GM12891 (cell line): ENCODE results near the gene SYNDIG1.

ENCODE experiments used
- DNase-seq: peaks from one replicate; pipeline ENCODE4 v3.0.0; 2011; ENCODE audit warnings: low spot score; ENCODE audit not compliant: insufficient read length
- FAIRE-seq: peaks from 2 replicates; lab custom pipeline; 2011; peaks lifted over from hg19 to GRCh38; lab: Jason Lieb, UNC
- PAX5 ChIP-seq: IDR thresholded peaks from 2 replicates; pipeline ENCODE4 v1.6.1; 2011; ENCODE audit warnings: low read length, moderate library complexity, mild to moderate bottlenecking; ENCODE audit not compliant: insufficient read depth, severe bottlenecking
- POLR2A ChIP-seq: IDR thresholded peaks from 2 replicates; pipeline ENCODE4 v1.6.1; 2011; ENCODE audit warnings: low read depth, low read length, control low read depth
- POLR2AphosphoS5 ChIP-seq: IDR thresholded peaks from 2 replicates; pipeline ENCODE4 v1.6.1; 2011; ENCODE audit warnings: low read depth, low read length, control low read depth
- POU2F2 ChIP-seq: IDR thresholded peaks from 2 replicates; pipeline ENCODE4 v1.6.1; 2011; ENCODE audit warnings: low read depth, mild to moderate bottlenecking, control low read depth, low read length, moderate library complexity
- SPI1 ChIP-seq: IDR thresholded peaks from 2 replicates; pipeline ENCODE4 v1.6.1; 2011; ENCODE audit warnings: low read depth, low read length, control low read depth
- TAF1 ChIP-seq: IDR thresholded peaks from 2 replicates; pipeline ENCODE4 v1.6.1; 2011; ENCODE audit warnings: low read depth, low read length, control low read depth

The SYNDIG1 gene

DNA sequence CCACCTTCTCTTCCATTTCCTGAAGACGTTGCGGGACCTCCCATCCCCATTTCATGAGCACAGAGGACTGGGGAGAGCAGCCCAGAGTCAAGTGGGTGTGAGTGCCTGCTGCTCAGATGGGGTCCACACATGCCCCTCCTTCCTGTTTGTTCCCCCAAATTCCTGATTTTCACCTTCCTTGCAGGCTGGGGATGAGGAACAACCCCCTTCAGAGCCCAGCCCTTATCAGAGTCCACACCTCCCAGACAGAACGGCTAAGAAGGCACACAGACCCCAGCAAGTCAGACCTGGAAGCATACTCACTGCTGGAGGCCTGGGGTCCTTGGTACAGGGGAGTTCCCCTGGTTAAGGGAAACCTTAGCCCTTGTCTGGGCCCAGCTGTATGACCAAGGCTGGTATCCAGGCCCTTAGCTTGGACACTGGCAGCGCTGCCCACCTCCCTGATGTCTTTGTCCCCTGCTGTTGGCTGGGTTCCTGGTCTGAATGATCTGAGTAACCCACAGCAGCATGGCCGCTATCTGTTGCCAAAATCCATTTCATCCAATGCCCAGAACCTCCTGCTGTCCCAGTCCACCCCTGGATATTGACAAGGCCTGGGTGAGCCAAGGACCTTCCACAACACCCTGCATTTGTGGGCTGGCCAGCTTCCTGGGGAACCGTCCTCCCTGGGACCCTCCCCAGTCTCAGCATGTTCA lies 230.9 kb downstream of the SYNDIG1 start:
- no peak for DNase-seq
- TF ChIP-seq TAF1 (no peak), SPI1 (no peak), POLR2AphosphoS5 (no peak), PAX5 (no peak), POU2F2 (no peak), POLR2A (no peak)
- no peak for FAIRE-seq

DNA sequence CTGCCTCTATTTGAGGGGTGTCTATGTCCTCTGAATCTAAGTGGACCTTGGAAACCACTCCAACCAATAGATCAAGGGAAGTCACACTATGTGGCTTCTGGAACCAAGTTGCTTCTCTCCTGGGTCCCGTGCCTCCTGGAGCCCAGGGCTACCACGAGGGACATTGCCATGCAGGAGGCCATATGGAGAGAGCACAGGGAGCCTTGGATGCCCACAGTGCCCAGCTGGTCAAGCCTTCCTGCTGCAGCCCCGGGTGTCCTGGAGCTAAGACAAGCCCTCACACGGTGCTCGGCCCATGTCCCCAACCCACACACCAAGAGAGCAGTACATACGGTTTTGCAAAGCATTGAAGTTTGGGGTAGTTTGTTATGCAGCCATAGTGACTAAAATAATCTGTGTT lies 231.6 kb downstream of the SYNDIG1 start:
- DNase-seq: no peak

DNA sequence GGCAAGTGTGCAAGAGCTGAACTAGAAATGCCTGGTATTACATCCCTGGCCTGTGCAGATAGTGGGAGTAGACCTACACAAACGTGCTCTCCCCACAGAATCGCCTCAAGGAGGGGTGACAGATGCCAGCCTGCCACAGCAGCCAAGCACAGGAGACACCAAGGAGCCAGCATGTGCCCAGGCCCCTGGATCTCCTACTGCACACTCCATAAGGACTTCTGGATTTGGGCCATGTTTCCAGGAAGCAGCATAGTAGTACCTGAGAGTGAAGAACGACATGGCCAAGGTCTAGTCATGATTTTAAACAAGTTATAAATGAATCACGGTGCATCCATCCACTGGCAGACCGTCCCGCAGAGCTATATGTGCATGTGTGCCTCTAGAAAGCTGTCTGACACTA lies 232.2 kb downstream of the SYNDIG1 start:
- TF ChIP-seq POLR2A (no peak), TAF1 (no peak), POLR2AphosphoS5 (no peak), POU2F2 (no peak), PAX5 (no peak), SPI1 (no peak)
- FAIRE-seq (no peak), DNase-seq (no peak)

More for the DNA sequence above, 231.6 kb downstream of the SYNDIG1 start:
- no peak for FAIRE-seq
- TF ChIP-seq POLR2A: no peak
- TF ChIP-seq SPI1: no peak
- no peak for TF ChIP-seq POLR2AphosphoS5
- TF ChIP-seq POU2F2: no peak
- TF ChIP-seq PAX5: no peak
- no peak for TF ChIP-seq TAF1

DNA sequence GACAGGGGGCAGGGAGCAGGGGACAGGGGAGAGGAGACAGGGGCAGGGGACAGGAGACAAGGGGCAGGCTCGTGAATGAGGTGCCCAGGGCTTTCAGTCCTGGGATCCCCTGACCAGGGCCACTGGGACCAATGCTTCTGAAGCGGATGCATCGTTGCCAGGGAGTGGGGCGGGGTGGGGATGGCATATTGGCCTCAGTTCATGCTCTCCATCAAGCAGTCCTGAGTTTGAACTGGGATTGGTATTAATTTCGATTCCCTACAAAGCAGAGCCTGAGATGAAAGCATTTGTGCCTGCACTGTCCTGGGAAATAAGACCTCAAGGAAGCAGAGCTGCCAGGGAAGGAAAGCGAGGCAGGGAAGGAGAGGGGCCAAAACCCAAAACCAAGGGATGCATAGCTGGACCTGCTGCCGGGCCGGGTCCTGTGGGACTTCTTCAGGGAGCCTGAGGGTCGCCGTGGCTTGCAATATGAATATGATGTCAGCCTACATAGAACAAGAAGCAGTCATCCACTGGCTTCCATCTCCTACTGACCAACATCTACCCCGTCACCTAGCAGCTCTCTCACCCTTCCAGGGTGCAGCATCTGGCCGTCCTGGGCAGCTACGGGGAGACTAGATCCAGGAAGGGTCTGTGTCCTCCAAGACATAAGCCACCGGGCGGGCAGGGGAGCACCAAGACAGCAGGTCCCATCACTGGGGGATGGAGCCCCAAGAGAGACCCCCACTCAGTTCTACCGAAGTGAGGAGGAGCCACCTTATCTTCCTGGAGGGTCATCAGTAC lies 233.3 kb downstream of the SYNDIG1 start:
- DNase-seq (no peak), FAIRE-seq (no peak)
- TF ChIP-seq POLR2AphosphoS5 (no peak), POLR2A (no peak), PAX5 (no peak), SPI1 (no peak), TAF1 (no peak), POU2F2 (no peak)

- FAIRE-seq (no peak), DNase-seq (no peak)
- TF ChIP-seq TAF1 (no peak), POLR2AphosphoS5 (no peak), PAX5 (no peak), POLR2A (no peak), SPI1 (no peak), POU2F2 (no peak)
Measured at GRCh38 chr20:24703284-24703610, 233.8 kb downstream of the SYNDIG1 start.

- TF ChIP-seq TAF1 (no peak), POLR2AphosphoS5 (no peak), POU2F2 (no peak), PAX5 (no peak), POLR2A (no peak), SPI1 (no peak)
- FAIRE-seq: no peak
- DNase-seq: no peak
Measured at GRCh38 chr20:24704899-24705298, 235.5 kb downstream of the SYNDIG1 start.

DNA sequence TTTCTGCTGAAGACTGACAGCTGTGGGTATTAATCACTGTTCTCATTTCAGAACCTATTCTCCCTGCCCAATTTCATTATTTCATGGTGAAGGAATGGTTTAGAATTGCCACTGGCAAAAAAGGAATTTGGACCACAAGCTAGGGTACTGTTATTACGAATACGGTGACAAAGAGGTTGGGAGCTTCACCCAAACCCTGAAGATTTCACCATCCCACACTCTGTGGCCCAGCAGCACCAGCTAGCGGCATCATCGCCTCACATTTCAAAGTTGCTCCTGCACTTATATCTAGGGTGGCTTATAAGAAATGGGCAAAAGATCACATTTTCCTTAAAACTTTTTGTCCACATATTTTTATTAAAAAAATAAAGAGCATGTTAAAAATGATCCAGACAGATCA lies 236.1 kb downstream of the SYNDIG1 start:
- FAIRE-seq: no peak
- no peak for DNase-seq
- TF ChIP-seq POLR2AphosphoS5: no peak
- no peak for TF ChIP-seq POU2F2
- TF ChIP-seq SPI1: no peak
- TF ChIP-seq PAX5: no peak
- TF ChIP-seq TAF1: no peak
- no peak for TF ChIP-seq POLR2A

DNA sequence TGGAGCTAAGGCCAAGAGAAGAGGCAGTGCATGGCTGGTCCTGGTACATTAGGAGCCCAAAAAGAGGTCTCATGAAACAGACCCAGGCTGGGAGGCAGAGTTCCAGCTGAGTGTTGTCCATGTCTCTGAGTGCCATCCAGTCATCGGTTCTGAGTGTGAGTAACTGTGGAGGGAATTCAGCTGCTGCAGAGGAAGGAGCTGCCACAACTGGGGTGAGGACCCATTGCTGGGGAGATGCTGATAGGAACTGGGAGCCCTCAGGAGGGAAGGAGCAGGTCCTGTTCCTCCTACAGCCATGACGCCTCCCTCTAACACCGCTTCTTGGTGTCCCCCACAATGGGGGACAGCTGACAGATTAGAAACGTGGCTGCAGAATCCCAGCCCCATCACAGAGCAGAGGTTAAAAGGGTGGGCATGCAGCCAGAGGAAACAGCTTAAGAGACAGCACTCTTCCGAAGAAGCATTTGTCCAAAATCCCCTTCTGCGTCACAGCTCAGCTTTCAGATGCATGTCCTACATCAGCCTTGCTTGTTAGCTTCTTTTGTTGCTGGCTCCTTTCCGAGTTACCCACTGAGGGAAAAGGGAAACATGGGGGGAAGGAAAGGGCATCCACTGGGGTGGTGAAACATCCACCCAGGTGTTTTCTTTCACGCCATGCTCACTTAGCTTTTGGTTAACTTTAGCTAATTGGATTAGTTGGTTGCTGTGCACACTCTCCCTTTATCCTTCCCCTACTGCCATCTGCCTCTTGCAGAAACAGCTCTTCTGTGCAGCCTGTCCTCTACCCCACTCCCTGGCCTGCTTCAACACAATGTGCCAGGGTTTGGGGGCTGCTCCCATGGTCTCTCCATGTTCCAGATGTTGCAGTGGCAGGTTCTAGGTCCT lies 239.2 kb downstream of the SYNDIG1 start:
- FAIRE-seq (no peak), DNase-seq (no peak)
- TF ChIP-seq SPI1: no peak
- TF ChIP-seq POLR2AphosphoS5: no peak
- TF ChIP-seq PAX5: no peak
- no peak for TF ChIP-seq POLR2A
